Hematopoietic multipotent progenitor cell treated with erythropoietin and hydrocortisone succinate and interleukin-3 and kit ligand, for 4 days (in vitro differentiated cells): ENCODE measurements around the gene PEX14.

Experiments used
- DNase-seq: peaks from one replicate; pipeline ENCODE4 v3.0.0-alpha.2; 2015

Gene PEX14

GRCh38 chr1:10637834-10638558, 163.2 kb downstream of the PEX14 start:
- no peak for DNase-seq

GRCh38 chr1:10638559-10639005, 163.8 kb downstream of the PEX14 start:
- DNase-seq = no peak

GRCh38 chr1:10639011-10639774, 164.4 kb downstream of the PEX14 start:
- DNase-seq = peak; percentile 23

- no peak for DNase-seq
Measured at GRCh38 chr1:10639775-10640578, 165.2 kb downstream of the PEX14 start.

- no peak for DNase-seq
Measured at GRCh38 chr1:10640843-10641553, 166.2 kb downstream of the PEX14 start.

- no peak for DNase-seq
Measured at GRCh38 chr1:10641976-10642375, 167.2 kb downstream of the PEX14 start.

- no peak for DNase-seq
Measured at GRCh38 chr1:10642403-10643080, 167.8 kb downstream of the PEX14 start.

GRCh38 chr1:10643607-10644306, 169.0 kb downstream of the PEX14 start:
- DNase-seq = no peak

- peak; percentile 35 for DNase-seq
Measured at GRCh38 chr1:10644307-10645128, 169.8 kb downstream of the PEX14 start.

- DNase-seq = peak; percentile 62
Measured at GRCh38 chr1:10646347-10646861, 171.7 kb downstream of the PEX14 start.

- no peak for DNase-seq
Measured at GRCh38 chr1:10647414-10648170, 172.8 kb downstream of the PEX14 start.

- DNase-seq = no peak
Measured at GRCh38 chr1:10648689-10649516, 174.2 kb downstream of the PEX14 start.

- no peak for DNase-seq
Measured at GRCh38 chr1:10649517-10650201, 174.9 kb downstream of the PEX14 start.

- no peak for DNase-seq
Measured at GRCh38 chr1:10650556-10651388, 176.0 kb downstream of the PEX14 start.

- DNase-seq = no peak
Measured at GRCh38 chr1:10651389-10651766, 176.6 kb downstream of the PEX14 start.

GRCh38 chr1:10651793-10652192, 177.0 kb downstream of the PEX14 start:
- DNase-seq = no peak

- DNase-seq = no peak
Measured at GRCh38 chr1:10652626-10653025, 177.9 kb downstream of the PEX14 start.
